K562 (cell line): Measurements from ENCODE around the gene MUSTN1. TPM values are rescaled to one million over a fixed set of nuclear protein-coding genes. Genes with fewer than 3 reads are reported as not detected.

Experiments used
- ATAC-seq: fragments of 200-7000 bp; cut with Tn5 transposase; 3 replicates; pipeline ENCODE4 v1.9.1; 2020; ENCODE audit warnings: moderate library complexity
- Bru-seq: library from RNA; stranded (reverse); fragments of 400-500 nt; gene quantifications from one replicate; lab custom pipeline; 2021; lab: Mats Ljungman, UMichigan
- BruChase-seq, 2 experiments: library from RNA; stranded (reverse); fragments of 400-500 nt; gene quantifications; one replicate each; lab custom pipeline; 2021; lab: Mats Ljungman, UMichigan
- BruUV-seq: library from RNA; stranded (reverse); fragments of 400-500 nt; replicated peaks from 2 replicates; lab custom pipeline; 2021; lab: Mats Ljungman, UMichigan
- CTCF ChIA-PET: fragments of 300-600 bp; formaldehyde crosslinking; extraction: SDS; loops from one replicate; lab custom pipeline; 2021; ENCODE audit warnings: low intra/inter-chr PET ratio; lab: Yijun Ruan, JAX
- POLR2A ChIA-PET: fragments of 300-600, 350-650 bp; sonication (Branson Sonifier 250); formaldehyde crosslinking; extraction: SDS; loops from one replicate; lab custom pipeline; 2021; ENCODE audit warnings: antibody characterized with exemption, inconsistent platforms; lab: Yijun Ruan, JAX
- DNase-seq, 4 experiments: peaks; one replicate each; pipeline versions ENCODE4 v3.0.0 to v3.0.0-alpha.2; 2011 to 2018; ENCODE audit warnings: low spot score in 3 of 4, mixed read lengths in 3 of 4; ENCODE audit errors: extremely low read depth in 1 of 4
- FAIRE-seq: peaks from 2 replicates; lab custom pipeline; 2011; peaks lifted over from hg19 to GRCh38; lab: Jason Lieb, UNC
- H2AFZ ChIP-seq: 2 replicates; pipeline ENCODE4 v1.6.0; 2011; ENCODE audit warnings: low read depth, low read length, control low read depth, inconsistent platforms
- H3K27ac ChIP-seq: fragments of 200-600 bp; 3 replicates; pipeline ENCODE4 v1.8.0; 2011; ENCODE audit warnings: low read depth, mild to moderate bottlenecking, control low read depth, inconsistent platforms, low read length, moderate library complexity, mixed read lengths; ENCODE audit errors: extremely low read depth
- H3K27me3 ChIP-seq, 2 experiments: fragments of 300-600 bp in 1 of 2; 2 replicates in 1 of 2; 3 replicates in 1 of 2; pipeline versions ENCODE4 v1.6.0 to v1.8.0; 2011; ENCODE audit warnings: inconsistent platforms in 2 of 2, low read length in 2 of 2, mild to moderate bottlenecking in 1 of 2, mixed read lengths in 1 of 2, moderate library complexity in 1 of 2; ENCODE audit not compliant: control insufficient read depth in 2 of 2, insufficient read depth in 2 of 2
- H3K36me3 ChIP-seq: fragments of 300-600 bp; 3 replicates; pipeline ENCODE4 v1.8.0; 2011; ENCODE audit warnings: mild to moderate bottlenecking, low read length, inconsistent platforms; ENCODE audit not compliant: control insufficient read depth, insufficient read depth
- H3K4me1 ChIP-seq, 2 experiments: fragments of 200-600 bp in 1 of 2; replicated peaks in 1 of 2; 2 replicates in 1 of 2; 3 replicates in 1 of 2; pipeline versions ENCODE4 v1.5.1 to v1.8.0; 2011; ENCODE audit warnings: inconsistent platforms in 2 of 2, low read length in 2 of 2, mild to moderate bottlenecking in 1 of 2, mixed read lengths in 1 of 2, moderate library complexity in 1 of 2; ENCODE audit not compliant: control insufficient read depth in 2 of 2, insufficient read depth in 2 of 2
- H3K4me2 ChIP-seq: 2 replicates; pipeline ENCODE4 v1.6.1; 2011; ENCODE audit warnings: low read length, control low read depth, inconsistent platforms, mixed read lengths; ENCODE audit not compliant: insufficient read depth
- H3K4me3 ChIP-seq: fragments of 200-600 bp; sonication (generic), shearing (Covaris generic); 2 replicates; pipeline ENCODE4 v1.5.1; 2016; ENCODE audit warnings: control low read depth, inconsistent platforms
- H3K79me2 ChIP-seq: fragments of 200-600 bp; 3 replicates; pipeline ENCODE4 v1.8.0; 2011; ENCODE audit warnings: low read length, inconsistent platforms; ENCODE audit not compliant: control insufficient read depth, insufficient read depth
- H3K9ac ChIP-seq, 2 experiments: 2 replicates each; pipeline versions ENCODE4 v1.6.0 to v1.6.1; 2011; ENCODE audit warnings: low read depth in 2 of 2, low read length in 2 of 2, control low read depth in 1 of 2, inconsistent platforms in 1 of 2, mild to moderate bottlenecking in 1 of 2, mixed read lengths in 1 of 2; ENCODE audit not compliant: insufficient read depth in 1 of 2
- H3K9me1 ChIP-seq: one replicate; pipeline ENCODE4 v1.6.0; 2011; ENCODE audit warnings: inconsistent platforms, mild to moderate bottlenecking, low read length, moderate library complexity; ENCODE audit not compliant: control insufficient read depth, insufficient read depth
- H3K9me3 ChIP-seq: replicated peaks from 2 replicates; pipeline ENCODE4 v1.5.1; 2011; ENCODE audit warnings: low read depth, low read length, inconsistent platforms; ENCODE audit not compliant: control insufficient read depth, insufficient read depth
- H4K20me1 ChIP-seq: replicated peaks from 2 replicates; pipeline ENCODE4 v1.6.1; 2011; ENCODE audit warnings: low read length, inconsistent platforms, mixed read lengths; ENCODE audit not compliant: control insufficient read depth, insufficient read depth
- ELK1 ChIP-seq: sonication (generic); formaldehyde crosslinking; IDR thresholded peaks from 2 replicates; pipeline ENCODE4 v1.8.1; 2022; ENCODE audit warnings: missing genetic modification reagents
- KAT7 ChIP-seq: sonication (generic); formaldehyde crosslinking; IDR thresholded peaks from 2 replicates; pipeline ENCODE4 v1.8.0; 2022; ENCODE audit warnings: missing genetic modification reagents, mild to moderate bottlenecking, borderline replicate concordance
- MYNN ChIP-seq, 2 experiments: sonication (generic); formaldehyde crosslinking in 1 of 2; IDR thresholded peaks; 2 replicates each; pipeline versions ENCODE4 v1.5.0 to v1.6.1; 2016 to 2020; ENCODE audit warnings: antibody characterized with exemption in 1 of 2, missing genetic modification reagents in 1 of 2
- RHOXF2B ChIP-seq: fragments of 250-450 bp; sonication (Bioruptor Pico); conservative IDR thresholded peaks from 2 replicates; pipeline ENCODE4 v1.5.1; 2021
- U2AF1 ChIP-seq: fragments of 200-400 bp; formaldehyde crosslinking; optimal IDR thresholded peaks from 2 replicates; pipeline ENCODE3; 2017; ENCODE audit warnings: mild to moderate bottlenecking, low read depth, low read length, moderate library complexity
- ZNF24 ChIP-seq: fragments of 450-650 bp; IDR thresholded peaks from 2 replicates; pipeline ENCODE4 v1.6.1; 2016
- ZNF561 ChIP-seq: fragments of 450-650 bp; formaldehyde crosslinking; conservative IDR thresholded peaks from 2 replicates; pipeline ENCODE4 v1.4.0; 2020; ENCODE audit warnings: mild to moderate bottlenecking, moderate library complexity
- WGBS: fragments of 100-300 bp; shearing (Covaris generic); methylation state at CpG from one replicate; pipeline ENCODE4 v1.1.6; 2016; ENCODE audit warnings: low coverage, mixed read lengths; ENCODE audit not compliant: insufficient coverage; ENCODE audit errors: missing lambda C conversion rate; 5-methylcytosine and 5-hydroxymethylcytosine counted together
- in situ Hi-C: fragments of 300-500 bp; cut with MboI; formaldehyde crosslinking; loops from 4 replicates; pipeline ENCODE4 v1.15.0; 2018; ENCODE audit warnings: inconsistent platforms, mixed read lengths
- intact Hi-C: fragments of 100-400 bp; cut with micrococcal nuclease; formaldehyde crosslinking; loops from 2 replicates; pipeline ENCODE4 v1.14.2; 2022
- long read RNA-seq, 3 experiments: library from polyadenylated mRNA in 2 of 3; library from RNA in 1 of 3; unstranded in 2 of 3; stranded (forward) in 1 of 3; transcript quantifications; one replicate each; pipeline ENCODE4 v2.0.0, GENCODE V29; 2019 to 2022
- polyA minus RNA-seq, 3 experiments: library from RNA; depleted of rRNA, polyadenylated mRNA; stranded (reverse); fragments of >200 nt; gene quantifications; 2 replicates each; pipeline ENCODE4 v1.2.3, GENCODE V29; 2011
- polyA plus RNA-seq, 8 experiments: library from polyadenylated mRNA; depleted of rRNA in 4 of 8; stranded (reverse) in 5 of 8; unstranded in 3 of 8; fragments of >200 nt; fragmentation: Nextera tagmentation in 2 of 8; fragmentation: Illumina TruSeq in 1 of 8; extraction: Ambion mirVana in 2 of 8; extraction: Trizol in 1 of 8; gene quantifications; 2 replicates each; pipeline versions ENCODE4 v1.2.1 to v1.2.3, GENCODE V29; 2011 to 2014; ENCODE audit warnings: inconsistent platforms in 1 of 8, missing spikeins in 1 of 8
- total RNA-seq, 7 experiments: library from RNA; depleted of rRNA in 6 of 7; stranded (reverse); fragments of >200 nt in 6 of 7; fragmentation: Illumina TruSeq in 2 of 7; extraction: Trizol in 2 of 7; gene quantifications; 2 replicates each; pipeline versions ENCODE4 v1.2.1 to v1.2.3, GENCODE V29; 2011 to 2021; ENCODE audit warnings: low replicate concordance in 1 of 7
- TF ChIP-seq, protein P1 (sequence below): sonication (generic); formaldehyde crosslinking; IDR thresholded peaks from 2 replicates; pipeline ENCODE4 v1.8.0; 2022; ENCODE audit warnings: mild to moderate bottlenecking, missing genetic modification reagents
- TF ChIP-seq, protein P2 (sequence below): sonication (generic); formaldehyde crosslinking; IDR thresholded peaks from 2 replicates; pipeline ENCODE4 v1.8.1; 2023; ENCODE audit warnings: mild to moderate bottlenecking, missing genetic modification reagents

The MUSTN1 gene
- not detected in 2 replicates for total RNA-seq (2011; cell fraction: chromatin; rRNA removed; ENCODE audit: low replicate concordance)
- 0.92 TPM in 1 of 2 replicates, not detected in the other for total RNA-seq (2011; cell fraction: nucleolus; rRNA removed)
- not detected in 2 replicates for total RNA-seq (2011; cell fraction: nucleoplasm; rRNA removed)
- total RNA-seq (2014; rRNA removed) (0.18 TPM in 1 of 2 replicates, not detected in the other), total RNA-seq (2014; rRNA removed; fragmentation: Illumina TruSeq; extraction: Trizol) (not detected in 2 replicates), total RNA-seq (2015; rRNA removed; fragmentation: Illumina TruSeq; extraction: Trizol) (0.38 TPM in 1 of 2 replicates, not detected in the other), total RNA-seq (2021) (0.78 TPM in 1 of 2 replicates, not detected in the other), polyA plus RNA-seq (2011; rRNA removed) (not detected in 2 replicates), polyA plus RNA-seq (2014; fragmentation: Illumina TruSeq; extraction: Trizol) (0.74 and 0.82 TPM in 2 replicates), polyA plus RNA-seq (2014; fragmentation: Nextera tagmentation; extraction: Ambion mirVana) (under 1 TPM in 1 of 2 experiments, not detected in 1; 0.15 TPM), polyA plus RNA-seq (2014; rRNA removed) (0.44 TPM in 1 of 2 replicates, not detected in the other), polyA minus RNA-seq (2011; rRNA and poly(A)+ RNA removed) (not detected in 2 replicates), Bru-seq, nascent RNA (percentile 7 among the genes with signal in this experiment), BruChase-seq, experiment 1, labeled RNA remaining after a 2-hour chase (not detected), BruChase-seq, experiment 2, labeled RNA remaining after a 6-hour chase (not detected)
- 0.15 and 0.22 TPM in 2 replicates for polyA plus RNA-seq (2011; cell fraction: cytosol; rRNA removed)
- 1.6 and 3.1 TPM in 2 replicates for polyA plus RNA-seq (2011; cell fraction: nucleus; rRNA removed)
- 0.78 and 4.1 TPM in 2 replicates for polyA plus RNA-seq (2012)
- not detected in 2 replicates for polyA minus RNA-seq (2011; cell fraction: cytosol; rRNA and poly(A)+ RNA removed)
- polyA minus RNA-seq (2011; cell fraction: nucleus; rRNA and poly(A)+ RNA removed): not detected in 2 replicates
- long read RNA-seq, experiment 1: 0 reads
- long read RNA-seq, experiment 2: 0 reads
- long read RNA-seq, experiment 3: 0 reads

GRCh38 chr3:52834871-52835501 is at the start of gene MUSTN1:
TSS of gene MUSTN1 (minus strand) at chr3:52835019. CDS start at chr3:52834948, 71 bp downstream.
- intact Hi-C loops: loop anchor here (5.0 kb wide), 1 partner anchor 93 kb away; no protein-coding TSS in a partner anchor
- Histone ChIP-seq H2AFZ (no peak within 1 kb of the TSS), H3K4me1 (peaks cover 15 to 20% of the 10 kb centered on the region in 2 experiments), H3K4me3 (no peak within 1 kb of the TSS), H3K9me1 (no peaks in the 10 kb centered on the region), H3K27ac (no peak within 1 kb of the TSS), H3K4me2 (no peak within 1 kb of the TSS), H4K20me1 (no peaks in the 10 kb centered on the region), H3K36me3 (no peaks in the 10 kb centered on the region), H3K27me3 (no peaks in the 10 kb centered on the region), H3K9ac (peak within 1 kb of the TSS in 1 of 2 experiments; percentile 9; a peak in 2 of 4 replicates), H3K9me3 (no peaks in the 10 kb centered on the region), H3K79me2 (no peaks in the 10 kb centered on the region)
- ATAC-seq (no peak), DNase-seq (no peak), FAIRE-seq (no peak)
- ChIA-PET CTCF (interaction anchor here (0.6 kb wide), 1 partner anchor 302 kb away, joined by 3 read pairs; no protein-coding TSS in a partner anchor), POLR2A (interaction anchor here (0.5 to 0.7 kb wide), 3 partner anchors 8 to 78 kb away, joined by 3 read pairs; no protein-coding TSS in a partner anchor)
- BruUV-seq: no TSS peak
- WGBS: 35% methylated on average over 8 of the region's 11 CpGs
- in situ Hi-C loops: no loop called here
- TF ChIP-seq MYNN (IDR thresholded peaks at IDR 0.05) (no peak), MYNN (CRISPR knock-in tag; IDR thresholded peaks at IDR 0.05) (no peak), RHOXF2B (no peak), U2AF1 (no peak), ZNF561 (CRISPR knock-in tag) (no peak), ELK1 (CRISPR knock-in tag) (no peak), ZNF24 (no peak), KAT7 (CRISPR knock-in tag) (no peak)
- TF ChIP-seq, protein P1, sequence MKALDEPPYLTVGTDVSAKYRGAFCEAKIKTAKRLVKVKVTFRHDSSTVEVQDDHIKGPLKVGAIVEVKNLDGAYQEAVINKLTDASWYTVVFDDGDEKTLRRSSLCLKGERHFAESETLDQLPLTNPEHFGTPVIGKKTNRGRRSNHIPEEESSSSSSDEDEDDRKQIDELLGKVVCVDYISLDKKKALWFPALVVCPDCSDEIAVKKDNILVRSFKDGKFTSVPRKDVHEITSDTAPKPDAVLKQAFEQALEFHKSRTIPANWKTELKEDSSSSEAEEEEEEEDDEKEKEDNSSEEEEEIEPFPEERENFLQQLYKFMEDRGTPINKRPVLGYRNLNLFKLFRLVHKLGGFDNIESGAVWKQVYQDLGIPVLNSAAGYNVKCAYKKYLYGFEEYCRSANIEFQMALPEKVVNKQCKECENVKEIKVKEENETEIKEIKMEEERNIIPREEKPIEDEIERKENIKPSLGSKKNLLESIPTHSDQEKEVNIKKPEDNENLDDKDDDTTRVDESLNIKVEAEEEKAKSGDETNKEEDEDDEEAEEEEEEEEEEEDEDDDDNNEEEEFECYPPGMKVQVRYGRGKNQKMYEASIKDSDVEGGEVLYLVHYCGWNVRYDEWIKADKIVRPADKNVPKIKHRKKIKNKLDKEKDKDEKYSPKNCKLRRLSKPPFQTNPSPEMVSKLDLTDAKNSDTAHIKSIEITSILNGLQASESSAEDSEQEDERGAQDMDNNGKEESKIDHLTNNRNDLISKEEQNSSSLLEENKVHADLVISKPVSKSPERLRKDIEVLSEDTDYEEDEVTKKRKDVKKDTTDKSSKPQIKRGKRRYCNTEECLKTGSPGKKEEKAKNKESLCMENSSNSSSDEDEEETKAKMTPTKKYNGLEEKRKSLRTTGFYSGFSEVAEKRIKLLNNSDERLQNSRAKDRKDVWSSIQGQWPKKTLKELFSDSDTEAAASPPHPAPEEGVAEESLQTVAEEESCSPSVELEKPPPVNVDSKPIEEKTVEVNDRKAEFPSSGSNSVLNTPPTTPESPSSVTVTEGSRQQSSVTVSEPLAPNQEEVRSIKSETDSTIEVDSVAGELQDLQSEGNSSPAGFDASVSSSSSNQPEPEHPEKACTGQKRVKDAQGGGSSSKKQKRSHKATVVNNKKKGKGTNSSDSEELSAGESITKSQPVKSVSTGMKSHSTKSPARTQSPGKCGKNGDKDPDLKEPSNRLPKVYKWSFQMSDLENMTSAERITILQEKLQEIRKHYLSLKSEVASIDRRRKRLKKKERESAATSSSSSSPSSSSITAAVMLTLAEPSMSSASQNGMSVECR: no peak
- TF ChIP-seq, protein P2, sequence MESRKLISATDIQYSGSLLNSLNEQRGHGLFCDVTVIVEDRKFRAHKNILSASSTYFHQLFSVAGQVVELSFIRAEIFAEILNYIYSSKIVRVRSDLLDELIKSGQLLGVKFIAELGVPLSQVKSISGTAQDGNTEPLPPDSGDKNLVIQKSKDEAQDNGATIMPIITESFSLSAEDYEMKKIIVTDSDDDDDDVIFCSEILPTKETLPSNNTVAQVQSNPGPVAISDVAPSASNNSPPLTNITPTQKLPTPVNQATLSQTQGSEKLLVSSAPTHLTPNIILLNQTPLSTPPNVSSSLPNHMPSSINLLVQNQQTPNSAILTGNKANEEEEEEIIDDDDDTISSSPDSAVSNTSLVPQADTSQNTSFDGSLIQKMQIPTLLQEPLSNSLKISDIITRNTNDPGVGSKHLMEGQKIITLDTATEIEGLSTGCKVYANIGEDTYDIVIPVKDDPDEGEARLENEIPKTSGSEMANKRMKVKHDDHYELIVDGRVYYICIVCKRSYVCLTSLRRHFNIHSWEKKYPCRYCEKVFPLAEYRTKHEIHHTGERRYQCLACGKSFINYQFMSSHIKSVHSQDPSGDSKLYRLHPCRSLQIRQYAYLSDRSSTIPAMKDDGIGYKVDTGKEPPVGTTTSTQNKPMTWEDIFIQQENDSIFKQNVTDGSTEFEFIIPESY: no peak
